GM11168 (cell line): ENCODE results near the gene TTLL11.

Experiments
- in situ Hi-C: fragments of 300-500 bp; cut with MboI; formaldehyde crosslinking; loops from one replicate; pipeline ENCODE4 v1.12.0; 2022; ENCODE audit warnings: low sequenced_read_pairs; ENCODE audit not compliant: unreplicated experiment

Gene TTLL11

GRCh38 chr9:121950866-121951265 lies 142.2 kb downstream of the TTLL11 start:
- in situ Hi-C loops = no loop called here

- in situ Hi-C loops = no loop called here
Observed at GRCh38 chr9:121950441-121950840, 142.7 kb downstream of the TTLL11 start.

GRCh38 chr9:121949766-121950165 lies 143.3 kb downstream of the TTLL11 start:
- in situ Hi-C loops = no loop called here

- in situ Hi-C loops = no loop called here
Observed at GRCh38 chr9:121949364-121949763, 143.7 kb downstream of the TTLL11 start.

GRCh38 chr9:121947775-121948174 lies 145.3 kb downstream of the TTLL11 start:
- in situ Hi-C loops = no loop called here

- in situ Hi-C loops = no loop called here
Observed at GRCh38 chr9:121946465-121946864, 146.6 kb downstream of the TTLL11 start.

GRCh38 chr9:121945849-121946248 lies 147.3 kb downstream of the TTLL11 start:
- in situ Hi-C loops = no loop called here

GRCh38 chr9:121945281-121945680 lies 147.8 kb downstream of the TTLL11 start:
- in situ Hi-C loops = no loop called here

GRCh38 chr9:121944711-121945191 lies 148.4 kb downstream of the TTLL11 start:
- in situ Hi-C loops = no loop called here

GRCh38 chr9:121943463-121943862 lies 149.6 kb downstream of the TTLL11 start:
- in situ Hi-C loops = no loop called here

- in situ Hi-C loops = no loop called here
Observed at GRCh38 chr9:121942866-121943382, 150.2 kb downstream of the TTLL11 start.

- in situ Hi-C loops = no loop called here
Observed at GRCh38 chr9:121942313-121942712, 150.8 kb downstream of the TTLL11 start.

- in situ Hi-C loops = no loop called here
Observed at GRCh38 chr9:121939643-121940042, 153.5 kb downstream of the TTLL11 start.

- in situ Hi-C loops = no loop called here
Observed at GRCh38 chr9:121938621-121939020, 154.5 kb downstream of the TTLL11 start.

GRCh38 chr9:121937240-121937639 lies 155.9 kb downstream of the TTLL11 start:
- in situ Hi-C loops = no loop called here

- in situ Hi-C loops = no loop called here
Observed at GRCh38 chr9:121935739-121936138, 157.4 kb downstream of the TTLL11 start.

GRCh38 chr9:121930956-121931355 lies 162.2 kb downstream of the TTLL11 start:
- in situ Hi-C loops = no loop called here

- in situ Hi-C loops = no loop called here
Observed at GRCh38 chr9:121929893-121930875, 162.9 kb downstream of the TTLL11 start.

- in situ Hi-C loops = no loop called here
Observed at GRCh38 chr9:121927636-121928035, 165.5 kb downstream of the TTLL11 start.

- in situ Hi-C loops = no loop called here
Observed at GRCh38 chr9:121927081-121927480, 166.0 kb downstream of the TTLL11 start.

- in situ Hi-C loops = no loop called here
Observed at GRCh38 chr9:121926351-121926801, 166.7 kb downstream of the TTLL11 start.
